Vagina (tissue), 2 donors: ENCODE measurements around the gene ADARB2.

ENCODE experiments used
- CTCF ChIP-seq, 3 experiments: fragments of 450-650 bp in 2 of 3; fragments of 200-600 bp in 1 of 3; sonication (generic) in 1 of 3; IDR thresholded peaks; one replicate each; pipeline ENCODE4 v1.5.1; 2017 to 2019; ENCODE audit warnings: antibody characterized with exemption in 3 of 3, mild to moderate bottlenecking in 2 of 3, moderate library complexity in 2 of 3
- POLR2A ChIP-seq, 2 donors: fragments of 450-650 bp; IDR thresholded peaks; one replicate each; pipeline ENCODE4 v1.6.1; 2017; ENCODE audit warnings: antibody characterized with exemption in 2 of 2, mild to moderate bottlenecking in 2 of 2, moderate library complexity in 2 of 2
- POLR2AphosphoS5 ChIP-seq, 2 donors: sonication (generic); formaldehyde crosslinking; IDR thresholded peaks; one replicate each; pipeline ENCODE4 v1.9.0; 2017; ENCODE audit warnings: antibody characterized with exemption in 2 of 2, mild to moderate bottlenecking in 2 of 2, low read depth in 1 of 2; ENCODE audit not compliant: insufficient read depth in 1 of 2

GRCh38 chr10:1626835-1627234 is 110.5 kb downstream of the ADARB2 start:
- TF ChIP-seq CTCF (IDR thresholded peaks at IDR 0.05) (no peak), POLR2A (IDR thresholded peaks at IDR 0.05) (no peak), POLR2AphosphoS5 (IDR thresholded peaks at IDR 0.05; ENCODE audit: insufficient read depth in 1 of 2, low read depth in 1 of 2) (no peak)
